GM12875 (cell line): Measurements from ENCODE around the gene BMPER.

Experiments
- H3K4me3 ChIP-seq: one replicate; pipeline ENCODE4 v1.5.1; 2011; ENCODE audit warnings: low read depth, low read length, control low read depth
- CTCF ChIP-seq: IDR thresholded peaks from 2 replicates; pipeline ENCODE4 v1.5.1; 2011; ENCODE audit warnings: low read depth, mild to moderate bottlenecking, control low read depth, inconsistent platforms, low read length, moderate library complexity, borderline replicate concordance; ENCODE audit not compliant: insufficient read depth

BMPER gene

GRCh38 chr7:33946094-33946699, 40.9 kb downstream of the BMPER start:
- TF ChIP-seq CTCF = no peak
- no peak overlapping the region for H3K4me3 ChIP-seq

DNA sequence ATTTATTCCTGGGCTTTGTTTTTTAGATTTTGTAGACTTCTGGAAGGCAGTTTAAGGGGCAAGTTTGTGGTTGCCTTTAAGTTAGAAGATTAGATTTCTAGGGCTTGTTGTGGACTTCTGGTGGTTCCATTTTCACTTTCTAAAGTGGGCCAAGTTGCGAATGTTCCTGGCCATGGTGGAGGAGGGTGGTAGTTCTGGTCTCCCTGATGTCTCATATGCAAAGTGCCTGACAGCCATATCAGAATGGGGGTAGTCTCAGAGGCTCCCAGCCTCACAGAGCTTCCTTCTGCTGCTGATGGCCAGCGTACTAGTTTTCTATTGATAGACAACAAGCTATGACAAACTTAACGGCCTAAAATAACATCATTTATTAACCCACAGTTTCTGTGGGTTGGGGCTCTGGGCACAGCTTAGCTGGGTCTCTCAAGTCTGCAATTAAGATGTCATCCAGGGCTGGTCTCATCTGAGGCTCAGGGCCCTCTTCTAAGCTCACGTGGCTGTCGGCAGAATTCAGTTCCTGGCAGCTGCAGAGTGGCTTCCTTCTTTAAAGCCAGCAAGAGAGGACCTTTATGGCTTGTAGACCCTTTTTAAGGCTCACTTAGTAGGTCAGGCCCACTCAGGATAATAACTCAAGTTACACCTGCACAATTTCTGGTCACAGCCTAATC, 44.8 kb downstream of the BMPER start:
- no peak for TF ChIP-seq CTCF
- H3K4me3 ChIP-seq = no peak overlapping the region

DNA sequence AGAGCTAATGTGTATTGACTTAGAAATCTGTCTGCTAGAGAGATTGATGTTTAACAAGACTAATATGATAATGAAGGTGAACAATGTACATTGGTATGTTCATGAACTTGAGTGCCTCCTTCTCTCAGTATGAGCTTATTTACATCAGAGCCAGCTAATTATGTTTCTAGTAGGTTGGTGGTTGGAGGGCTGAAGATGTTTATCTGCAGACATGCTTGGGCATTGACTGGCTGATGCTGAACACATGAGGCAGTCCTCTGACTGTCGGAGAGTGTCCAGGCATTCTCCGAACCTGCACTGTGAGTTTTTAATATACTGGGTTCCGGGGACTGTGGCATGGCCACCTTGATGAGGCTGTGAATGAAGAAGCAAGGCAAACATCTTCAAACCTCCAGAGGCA, 47.5 kb downstream of the BMPER start:
- no peak for TF ChIP-seq CTCF
- H3K4me3 ChIP-seq = no peak overlapping the region

DNA sequence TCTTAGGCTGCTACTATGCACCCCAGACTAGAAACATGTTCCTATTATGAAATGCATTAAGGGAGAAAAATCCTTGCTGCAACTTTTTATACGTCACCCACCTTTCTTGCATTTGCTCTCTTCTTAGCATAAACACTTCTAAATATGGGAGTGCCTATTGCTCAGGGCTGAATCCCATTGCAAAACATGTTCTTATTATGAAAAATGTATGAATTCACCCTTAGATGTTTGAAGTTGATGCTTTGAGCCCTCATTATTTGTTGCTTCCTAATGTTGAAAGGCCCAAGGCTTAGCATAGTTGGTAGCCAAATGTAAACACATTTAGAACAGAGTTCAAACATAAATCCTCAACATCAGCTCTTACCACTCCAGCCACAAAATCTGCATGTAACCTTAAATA, 52.8 kb downstream of the BMPER start:
- no peak for TF ChIP-seq CTCF

GRCh38 chr7:33959676-33960075, 54.3 kb downstream of the BMPER start:
- no peak for TF ChIP-seq CTCF
- H3K4me3 ChIP-seq = no peak overlapping the region

More for the DNA sequence above, 52.8 kb downstream of the BMPER start:
- H3K4me3 ChIP-seq = no peak overlapping the region

DNA sequence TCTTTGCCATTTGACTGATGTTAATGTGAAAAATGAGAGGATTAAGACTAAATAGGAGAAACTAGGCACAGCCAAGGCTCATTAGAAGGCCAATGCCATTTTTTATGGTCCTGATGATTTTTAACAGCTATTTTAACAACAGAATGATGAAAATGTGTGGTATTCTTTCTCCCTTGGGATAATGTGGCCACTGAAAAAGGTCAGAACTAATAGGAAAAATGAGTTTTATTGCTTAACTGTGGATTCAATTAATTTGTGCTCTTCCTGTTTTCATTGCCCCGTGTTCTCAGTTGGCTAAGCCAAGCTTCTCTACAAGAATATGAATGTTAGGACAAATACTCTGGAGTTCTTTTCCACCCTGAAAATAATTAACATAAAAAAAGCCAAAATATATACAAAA, 56.6 kb downstream of the BMPER start:
- TF ChIP-seq CTCF = no peak
- no peak overlapping the region for H3K4me3 ChIP-seq
